NCI-H2107 treated with DMSO at 0.1 percent for 48 hours (cell line): ENCODE results near the gene OTOP2.

ENCODE experiments used
- DNase-seq: peaks from one replicate; lab custom pipeline; 2025; ENCODE audit not compliant: unreplicated experiment; lab: John Stamatoyannopoulos, UW

OTOP2 gene

GRCh38 chr17:74923538-74924249, 379 bp upstream of the OTOP2 start:
- no peak for DNase-seq

GRCh38 chr17:74925242-74925641, 1.2 kb downstream of the OTOP2 start:
- no peak for DNase-seq

- no peak for DNase-seq
Measured at GRCh38 chr17:74928786-74929185, 4.7 kb downstream of the OTOP2 start.

GRCh38 chr17:74930535-74931036, 6.5 kb downstream of the OTOP2 start:
- DNase-seq, result no peak

GRCh38 chr17:74935048-74935447, 11.0 kb downstream of the OTOP2 start:
- no peak for DNase-seq

- no peak for DNase-seq
Measured at GRCh38 chr17:74935585-74936469, 11.8 kb downstream of the OTOP2 start, which contains the start of gene OTOP3. OTOP3 (plus strand) TSS chr17:74935898; CDS start chr17:74935922, 24 bp downstream.

GRCh38 chr17:74936470-74936799, 12.4 kb downstream of the OTOP2 start:
- DNase-seq, result no peak

- DNase-seq, result no peak
Measured at GRCh38 chr17:74937064-74938051, 13.3 kb downstream of the OTOP2 start.

GRCh38 chr17:74938194-74938950, 14.3 kb downstream of the OTOP2 start:
- DNase-seq, result no peak

- DNase-seq, result no peak
Measured at GRCh38 chr17:74939534-74939933, 15.5 kb downstream of the OTOP2 start.

GRCh38 chr17:74941128-74941725, 17.2 kb downstream of the OTOP2 start:
- DNase-seq, result no peak

- DNase-seq, result no peak
Measured at GRCh38 chr17:74943808-74944522, 19.9 kb downstream of the OTOP2 start.

GRCh38 chr17:74945543-74945942, 21.5 kb downstream of the OTOP2 start:
- DNase-seq, result no peak

GRCh38 chr17:74946641-74947040, 22.6 kb downstream of the OTOP2 start:
- DNase-seq, result no peak

- DNase-seq, result no peak
Measured at GRCh38 chr17:74947041-74947754, 23.1 kb downstream of the OTOP2 start.

GRCh38 chr17:74949455-74950115, 25.5 kb downstream of the OTOP2 start:
- DNase-seq, result no peak

- DNase-seq, result no peak
Measured at GRCh38 chr17:74950207-74950606, 26.1 kb downstream of the OTOP2 start.

- no peak for DNase-seq
Measured at GRCh38 chr17:74951065-74951464, 27.0 kb downstream of the OTOP2 start.
